DOHH2 (cell line): ENCODE measurements around the gene CDK5.

ENCODE experiments used
- H3F3A ChIP-seq: fragments of 200-600 bp; sonication (generic), shearing (Covaris generic); 2 replicates; pipeline ENCODE4 v1.6.0; 2016; ENCODE audit warnings: antibody characterized with exemption, mild to moderate bottlenecking; ENCODE audit not compliant: control insufficient read depth, insufficient read depth
- H3K27ac ChIP-seq: fragments of 200-600 bp; sonication (generic); 2 replicates; pipeline ENCODE4 v1.5.1; 2014; ENCODE audit warnings: low read depth, mild to moderate bottlenecking, low read length, moderate library complexity
- H3K27me3 ChIP-seq: fragments of 200-600 bp; sonication (generic); 2 replicates; pipeline ENCODE4 v1.6.1; 2014; ENCODE audit warnings: mild to moderate bottlenecking, low read length, mixed read lengths; ENCODE audit not compliant: control insufficient read depth
- H3K36me3 ChIP-seq: fragments of 200-600 bp; sonication (generic); 2 replicates; pipeline ENCODE4 v1.6.1; 2014; ENCODE audit warnings: mild to moderate bottlenecking, low read length, moderate library complexity, mixed read lengths; ENCODE audit not compliant: control insufficient read depth
- H3K4me1 ChIP-seq: fragments of 200-600 bp; sonication (generic); 2 replicates; pipeline ENCODE4 v1.6.1; 2014; ENCODE audit warnings: mild to moderate bottlenecking, low read length, mixed read lengths; ENCODE audit not compliant: control insufficient read depth
- H3K4me2 ChIP-seq: fragments of 200-600 bp; sonication (generic); 2 replicates; pipeline ENCODE4 v1.6.0; 2014; ENCODE audit warnings: mild to moderate bottlenecking, low read length, moderate library complexity
- H3K4me3 ChIP-seq: fragments of 200-600 bp; sonication (generic); 2 replicates; pipeline ENCODE4 v1.5.1; 2014; ENCODE audit warnings: mild to moderate bottlenecking, low read length, mixed read lengths
- H3K79me2 ChIP-seq: fragments of 200-600 bp; sonication (generic); 2 replicates; pipeline ENCODE4 v1.6.1; 2014; ENCODE audit warnings: mild to moderate bottlenecking, low read length, mixed read lengths; ENCODE audit not compliant: control insufficient read depth
- H3K9me2 ChIP-seq: fragments of 200-600 bp; sonication (generic); replicated peaks from 2 replicates; pipeline ENCODE4 v1.6.1; 2014; ENCODE audit warnings: mild to moderate bottlenecking, low read length, mixed read lengths; ENCODE audit not compliant: control insufficient read depth
- H3K9me3 ChIP-seq: fragments of 200-600 bp; sonication (generic); 2 replicates; pipeline ENCODE4 v1.6.1; 2014; ENCODE audit warnings: antibody characterized with exemption, low read length, mixed read lengths; ENCODE audit not compliant: control insufficient read depth, insufficient read depth
- H4K20me1 ChIP-seq: fragments of 200-600 bp; sonication (generic); 2 replicates; pipeline ENCODE4 v1.6.0; 2014; ENCODE audit warnings: low read depth, mild to moderate bottlenecking, antibody characterized with exemption, low read length, moderate library complexity; ENCODE audit not compliant: control insufficient read depth, insufficient read depth
- CTCF ChIP-seq: fragments of 200-600 bp; sonication (generic); IDR thresholded peaks from one replicate; pipeline ENCODE4 v1.5.1; 2014; ENCODE audit warnings: antibody characterized with exemption, mild to moderate bottlenecking, low read depth, low read length; ENCODE audit not compliant: poor library complexity, severe bottlenecking
- EZH2phosphoT487 ChIP-seq: fragments of 200-600 bp; sonication (generic); IDR thresholded peaks from 2 replicates; pipeline ENCODE4 v1.6.1; 2017; ENCODE audit warnings: borderline replicate concordance, mild to moderate bottlenecking, antibody characterized with exemption, low read length, moderate library complexity, mixed read lengths

The CDK5 gene

GRCh38 chr7:151025924-151026671 lies 31.6 kb downstream of the CDK5 start:
- no peaks in the 10 kb centered on the region for H3K9me3 ChIP-seq
- H3K4me3 ChIP-seq: no peak overlapping the region
- no peaks in the 10 kb centered on the region for H3F3A ChIP-seq
- H3K27me3 ChIP-seq: peaks cover 5% of the 10 kb centered on the region
- peaks cover 2% of the 10 kb centered on the region; the same call in 1 of the 2 replicates for H3K36me3 ChIP-seq
- peaks cover 21% of the 10 kb centered on the region for H3K4me1 ChIP-seq
- peaks cover 18% of the 10 kb centered on the region for H3K79me2 ChIP-seq
- no peak for TF ChIP-seq EZH2phosphoT487
- no peak for TF ChIP-seq CTCF
- no peak overlapping the region for H3K4me2 ChIP-seq
- no peaks in the 10 kb centered on the region for H3K9me2 ChIP-seq
- no peaks in the 10 kb centered on the region for H4K20me1 ChIP-seq
- no peak overlapping the region for H3K27ac ChIP-seq

- no peaks in the 10 kb centered on the region for H3F3A ChIP-seq
- peaks cover 13% of the 10 kb centered on the region for H3K79me2 ChIP-seq
- H3K4me2 ChIP-seq: no peak within 1 kb of the TSS
- H4K20me1 ChIP-seq: no peaks in the 10 kb centered on the region
- no peak for TF ChIP-seq EZH2phosphoT487
- no peak for TF ChIP-seq CTCF
- no peaks in the 10 kb centered on the region for H3K9me3 ChIP-seq
- H3K27ac ChIP-seq: no peak within 1 kb of the TSS
- H3K9me2 ChIP-seq: no peaks in the 10 kb centered on the region
- H3K27me3 ChIP-seq: peaks cover 20% of the 10 kb centered on the region
- H3K36me3 ChIP-seq: no peaks in the 10 kb centered on the region; the same call in 1 of the 2 replicates
- peaks cover 17% of the 10 kb centered on the region for H3K4me1 ChIP-seq
- no peak within 1 kb of the TSS for H3K4me3 ChIP-seq
These were observed 33.2 kb downstream of the CDK5 start, which contains the start of gene ATG9B for GRCh38 chr7:151024435-151025056. Gene ATG9B, minus strand, starts transcription at chr7:151024494. Its CDS starts 71 bp downstream, at chr7:151024423.

- Histone ChIP-seq H3K79me2 (no peaks in the 10 kb centered on the region), H3K9me2 (no peaks in the 10 kb centered on the region), H3K27me3 (peaks cover 23% of the 10 kb centered on the region), H3K36me3 (no peaks in the 10 kb centered on the region), H3K27ac (no peak overlapping the region), H4K20me1 (no peaks in the 10 kb centered on the region), H3K9me3 (no peaks in the 10 kb centered on the region), H3F3A (no peaks in the 10 kb centered on the region), H3K4me1 (peaks cover 12% of the 10 kb centered on the region), H3K4me3 (no peak overlapping the region), H3K4me2 (no peak overlapping the region)
- TF ChIP-seq EZH2phosphoT487 (no peak), CTCF (no peak)
These were observed 34.5 kb downstream of the CDK5 start for GRCh38 chr7:151023232-151023631.
